HepG2 (cell line): Measurements from ENCODE around the gene ST7L. TPM values are rescaled to one million over a fixed set of nuclear protein-coding genes. Genes with fewer than 3 reads are reported as not detected.

ENCODE experiments used
- ATAC-seq: fragments of 200-7000 bp; cut with Tn5 transposase; 3 replicates; pipeline ENCODE4 v1.9.1; 2020; ENCODE audit warnings: mild to moderate bottlenecking, moderate library complexity
- BruUV-seq: library from RNA; stranded (reverse); fragments of 400-500 nt; replicated peaks from 2 replicates; lab custom pipeline; 2021; lab: Mats Ljungman, UMichigan
- CTCF ChIA-PET: fragments of 300-600 bp; formaldehyde crosslinking; extraction: SDS; loops from one replicate; lab custom pipeline; 2021; ENCODE audit warnings: low total read pairs, inconsistent platforms, low intra/inter-chr PET ratio; lab: Yijun Ruan, JAX
- POLR2A ChIA-PET: fragments of 350-600 bp; sonication (Branson Sonifier 250); formaldehyde crosslinking; loops from one replicate; lab custom pipeline; 2020; ENCODE audit warnings: antibody characterized with exemption, inconsistent platforms; lab: Yijun Ruan, JAX
- DNase-seq: peaks from one replicate; pipeline ENCODE4 v3.0.0-alpha.2; 2015; ENCODE audit warnings: low spot score
- FAIRE-seq: peaks from 3 replicates; lab custom pipeline; 2011; peaks lifted over from hg19 to GRCh38; lab: Jason Lieb, UNC
- H2AFZ ChIP-seq: one replicate; pipeline ENCODE4 v1.6.1; 2011; ENCODE audit warnings: low read length, inconsistent platforms
- H3K27ac ChIP-seq: fragments of 300-600 bp; 3 replicates; pipeline ENCODE4 v1.8.0; 2011; ENCODE audit warnings: mixed run types, mild to moderate bottlenecking, mixed read lengths, low read length, inconsistent platforms; ENCODE audit not compliant: insufficient read depth; ENCODE audit errors: extremely low read length
- H3K27me3 ChIP-seq, 2 experiments: fragments of 200-600 bp in 1 of 2; 2 replicates in 1 of 2; 3 replicates in 1 of 2; pipeline versions ENCODE4 v1.6.0 to v1.8.0; 2011; ENCODE audit warnings: low read length in 2 of 2, mild to moderate bottlenecking in 2 of 2, moderate library complexity in 2 of 2, inconsistent platforms in 1 of 2; ENCODE audit not compliant: insufficient read depth in 2 of 2, control insufficient read depth in 1 of 2
- H3K36me3 ChIP-seq, 2 experiments: fragments of 200-600 bp in 1 of 2; replicated peaks in 1 of 2; 2 replicates in 1 of 2; 3 replicates in 1 of 2; pipeline versions ENCODE4 v1.5.1 to v1.8.0; 2011; ENCODE audit warnings: low read length in 2 of 2, inconsistent platforms in 1 of 2; ENCODE audit not compliant: insufficient read depth in 2 of 2, control insufficient read depth in 1 of 2
- H3K4me1 ChIP-seq: 2 replicates; pipeline ENCODE4 v1.5.1; 2012; ENCODE audit warnings: low read length, inconsistent platforms; ENCODE audit not compliant: insufficient read depth
- H3K4me2 ChIP-seq: 2 replicates; pipeline ENCODE4 v1.6.0; 2011; ENCODE audit warnings: low read depth, low read length, inconsistent platforms
- H3K4me3 ChIP-seq, 3 experiments: fragments of 200-600 bp in 1 of 3; sonication (generic), shearing (Covaris generic) in 1 of 3; replicated peaks in 1 of 3; 2 replicates each; pipeline ENCODE4 v1.5.1; 2011 to 2016; ENCODE audit warnings: low read length in 3 of 3, inconsistent platforms in 2 of 3, low read depth in 2 of 3, mild to moderate bottlenecking in 2 of 3, control low read depth in 1 of 3, mixed read lengths in 1 of 3; ENCODE audit not compliant: insufficient read depth in 1 of 3
- H3K79me2 ChIP-seq: one replicate; pipeline ENCODE4 v1.6.1; 2011; ENCODE audit warnings: low read length, inconsistent platforms; ENCODE audit not compliant: insufficient read depth
- H3K9ac ChIP-seq: 2 replicates; pipeline ENCODE4 v1.6.0; 2011; ENCODE audit warnings: mild to moderate bottlenecking, low read depth, low read length, inconsistent platforms; ENCODE audit not compliant: insufficient read depth
- H3K9me3 ChIP-seq: 2 replicates; pipeline ENCODE4 v1.5.1; 2012; ENCODE audit warnings: mild to moderate bottlenecking, low read length
- H4K20me1 ChIP-seq: 2 replicates; pipeline ENCODE4 v1.6.0; 2011; ENCODE audit warnings: inconsistent platforms, mild to moderate bottlenecking, low read length, moderate library complexity; ENCODE audit not compliant: insufficient read depth
- NFIC ChIP-seq: IDR thresholded peaks from 2 replicates; pipeline ENCODE4 v1.6.1; 2012; ENCODE audit warnings: mild to moderate bottlenecking, low read length, inconsistent platforms
- NFYC ChIP-seq: IDR thresholded peaks from 2 replicates; pipeline ENCODE4 v1.6.1; 2016; ENCODE audit warnings: missing genetic modification reagents, missing compliant biosample characterization
- ZNF331 ChIP-seq: sonication (generic); formaldehyde crosslinking; IDR thresholded peaks from 2 replicates; pipeline ENCODE4 v1.4.0; 2020; ENCODE audit warnings: missing genetic modification reagents
- ZNF510 ChIP-seq: sonication (generic); formaldehyde crosslinking; IDR thresholded peaks from 2 replicates; pipeline ENCODE4 v1.4.0; 2020; ENCODE audit warnings: low read depth, mild to moderate bottlenecking, missing genetic modification reagents
- ZNF768 ChIP-seq: sonication (generic); formaldehyde crosslinking; IDR thresholded peaks from 2 replicates; pipeline ENCODE4 v1.4.0; 2020; ENCODE audit warnings: missing genetic modification reagents
- WGBS: methylation state at CpG from one replicate; pipeline ENCODE4 v1.1.6; 2017; ENCODE audit warnings: low lambda C conversion rate; 5-methylcytosine and 5-hydroxymethylcytosine counted together
- in situ Hi-C: cut with HindIII; loops from 2 replicates; pipeline ENCODE4 v1.10.0; 2017; ENCODE audit warnings: low pct_unique_long_range_greater_than_20kb; ENCODE audit not compliant: extremely low pct_ligation_motif_present
- intact Hi-C: fragments of 100-400 bp; cut with micrococcal nuclease; formaldehyde crosslinking; loops from one replicate; pipeline ENCODE4 v1.10.0; 2022; ENCODE audit not compliant: unreplicated experiment
- polyA plus RNA-seq, 8 experiments: library from polyadenylated mRNA; depleted of rRNA in 3 of 8; stranded (reverse) in 7 of 8; unstranded in 1 of 8; fragments of >200 nt; fragmentation: Illumina TruSeq in 4 of 8; extraction: Trizol in 4 of 8; gene quantifications; 2 replicates each; pipeline versions ENCODE4 v1.2.1 to v1.2.3, GENCODE V29; 2011 to 2016; ENCODE audit warnings: low read depth in 4 of 8, missing spikeins in 1 of 8, mixed read lengths in 1 of 8; ENCODE audit not compliant: insufficient read depth in 1 of 8
- total RNA-seq, 5 experiments: library from RNA; depleted of rRNA; stranded (reverse); fragments of >200 nt; fragmentation: Illumina TruSeq; extraction: Trizol; gene quantifications; 2 replicates each; pipeline ENCODE4 v1.2.3, GENCODE V29; 2016; ENCODE audit warnings: low read depth in 1 of 5
- TF ChIP-seq, protein P1 (sequence below): sonication (generic); formaldehyde crosslinking; IDR thresholded peaks from 2 replicates; pipeline ENCODE4 v1.4.0; 2020; ENCODE audit warnings: mild to moderate bottlenecking, missing genetic modification reagents

The ST7L gene
- total and polyA plus RNA-seq, 2 of the 13 experiments (the other 11 are each of a cell fraction or from before 2014, with no cell fraction given), result 8.6 to 19.9 TPM

DNA sequence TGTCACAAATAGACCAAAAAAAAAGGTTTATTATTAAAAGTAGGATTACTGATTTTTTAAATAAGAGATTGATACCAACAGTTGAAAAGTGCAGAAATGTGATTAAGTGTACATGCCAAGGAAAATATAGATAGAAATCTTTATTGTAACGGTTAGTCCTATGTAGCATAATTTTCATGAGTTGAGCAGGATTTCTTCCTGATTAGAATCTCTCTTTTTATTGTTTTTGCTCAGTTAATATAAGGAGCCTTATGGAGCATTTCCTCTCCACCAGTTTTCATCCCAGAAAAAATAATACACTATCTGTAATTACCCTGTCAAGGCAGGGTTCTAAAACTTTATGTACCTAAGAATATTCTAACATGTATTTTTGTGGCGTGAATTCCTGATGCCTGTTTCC lies 24.1 kb upstream of the ST7L start:
- no peak overlapping the region for H3K27ac ChIP-seq
- POLR2A ChIA-PET, result no interaction called here
- FAIRE-seq, result no peak
- H3K4me1 ChIP-seq, result peaks cover 24% of the 10 kb centered on the region
- no TSS peak for BruUV-seq
- ATAC-seq, result no peak
- no peak overlapping the region for H3K4me3 ChIP-seq
- TF ChIP-seq, protein P1, sequence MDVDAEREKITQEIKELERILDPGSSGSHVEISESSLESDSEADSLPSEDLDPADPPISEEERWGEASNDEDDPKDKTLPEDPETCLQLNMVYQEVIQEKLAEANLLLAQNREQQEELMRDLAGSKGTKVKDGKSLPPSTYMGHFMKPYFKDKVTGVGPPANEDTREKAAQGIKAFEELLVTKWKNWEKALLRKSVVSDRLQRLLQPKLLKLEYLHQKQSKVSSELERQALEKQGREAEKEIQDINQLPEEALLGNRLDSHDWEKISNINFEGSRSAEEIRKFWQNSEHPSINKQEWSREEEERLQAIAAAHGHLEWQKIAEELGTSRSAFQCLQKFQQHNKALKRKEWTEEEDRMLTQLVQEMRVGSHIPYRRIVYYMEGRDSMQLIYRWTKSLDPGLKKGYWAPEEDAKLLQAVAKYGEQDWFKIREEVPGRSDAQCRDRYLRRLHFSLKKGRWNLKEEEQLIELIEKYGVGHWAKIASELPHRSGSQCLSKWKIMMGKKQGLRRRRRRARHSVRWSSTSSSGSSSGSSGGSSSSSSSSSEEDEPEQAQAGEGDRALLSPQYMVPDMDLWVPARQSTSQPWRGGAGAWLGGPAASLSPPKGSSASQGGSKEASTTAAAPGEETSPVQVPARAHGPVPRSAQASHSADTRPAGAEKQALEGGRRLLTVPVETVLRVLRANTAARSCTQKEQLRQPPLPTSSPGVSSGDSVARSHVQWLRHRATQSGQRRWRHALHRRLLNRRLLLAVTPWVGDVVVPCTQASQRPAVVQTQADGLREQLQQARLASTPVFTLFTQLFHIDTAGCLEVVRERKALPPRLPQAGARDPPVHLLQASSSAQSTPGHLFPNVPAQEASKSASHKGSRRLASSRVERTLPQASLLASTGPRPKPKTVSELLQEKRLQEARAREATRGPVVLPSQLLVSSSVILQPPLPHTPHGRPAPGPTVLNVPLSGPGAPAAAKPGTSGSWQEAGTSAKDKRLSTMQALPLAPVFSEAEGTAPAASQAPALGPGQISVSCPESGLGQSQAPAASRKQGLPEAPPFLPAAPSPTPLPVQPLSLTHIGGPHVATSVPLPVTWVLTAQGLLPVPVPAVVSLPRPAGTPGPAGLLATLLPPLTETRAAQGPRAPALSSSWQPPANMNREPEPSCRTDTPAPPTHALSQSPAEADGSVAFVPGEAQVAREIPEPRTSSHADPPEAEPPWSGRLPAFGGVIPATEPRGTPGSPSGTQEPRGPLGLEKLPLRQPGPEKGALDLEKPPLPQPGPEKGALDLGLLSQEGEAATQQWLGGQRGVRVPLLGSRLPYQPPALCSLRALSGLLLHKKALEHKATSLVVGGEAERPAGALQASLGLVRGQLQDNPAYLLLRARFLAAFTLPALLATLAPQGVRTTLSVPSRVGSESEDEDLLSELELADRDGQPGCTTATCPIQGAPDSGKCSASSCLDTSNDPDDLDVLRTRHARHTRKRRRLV, result no peak
- TF ChIP-seq ZNF331 (CRISPR knock-in tag), result no peak
- no peak for TF ChIP-seq ZNF510 (CRISPR knock-in tag)
- TF ChIP-seq ZNF768 (CRISPR knock-in tag), result no peak
- TF ChIP-seq NFYC (CRISPR knock-in tag), result no peak
- no peak for TF ChIP-seq NFIC
- no peaks in the 10 kb centered on the region for H3K9me3 ChIP-seq
- DNase-seq, result no peak
- CTCF ChIA-PET, result no interaction called here
- H2AFZ ChIP-seq, result no peak overlapping the region
- 95% methylated on average over 2 of the region's 2 CpGs for WGBS
- no peaks in the 10 kb centered on the region for H3K27me3 ChIP-seq
- intact Hi-C loops, result no loop called here
- H3K4me2 ChIP-seq, result no peak overlapping the region
- in situ Hi-C loops, result no loop called here
- no peak overlapping the region for H3K9ac ChIP-seq
- peaks cover 2 to 25% of the 10 kb centered on the region in 2 experiments; a peak in 3 of 5 replicates for H3K36me3 ChIP-seq
- peaks cover 74% of the 10 kb centered on the region for H3K79me2 ChIP-seq
- H4K20me1 ChIP-seq, result 0 out of 2 replicates have a peak, but pooled peaks cover 5% of the 10 kb centered on the region
